Measurements from ENCODE around the gene IQCF6.
"Not testable (repeated sequence)": the region's sequence is repeated elsewhere in the genome, so short reads cannot be mapped to it uniquely, and the experiment has no call there.

IQCF6 gene

DNA sequence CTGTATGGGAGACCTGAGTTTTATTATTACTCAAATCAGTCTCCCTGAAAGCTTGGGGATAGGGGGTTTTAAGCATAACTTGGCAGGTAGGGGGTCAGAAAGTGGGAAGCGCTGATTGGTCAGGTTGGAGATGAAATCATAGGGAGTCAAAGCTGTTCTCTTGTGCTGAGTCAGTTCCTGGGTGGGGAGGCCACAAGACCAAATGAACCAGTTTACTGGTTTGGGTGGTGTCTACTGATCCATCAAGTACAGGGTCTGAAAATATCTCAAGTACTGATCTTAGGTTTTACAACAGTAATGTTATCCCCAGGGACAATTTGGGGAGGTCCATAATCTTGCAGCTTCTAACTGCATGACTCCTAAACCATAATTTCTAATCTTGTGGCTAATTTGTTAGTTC is 17.8 kb upstream of the IQCF6 start:
- no peak overlapping the region for H3K9ac ChIP-seq (ENCODE audit: insufficient read length, low read depth)
- no peaks in the 10 kb centered on the region for H3K27me3 ChIP-seq (ENCODE audit: insufficient read depth, insufficient read length)
- no peaks in the 10 kb centered on the region for H3K36me3 ChIP-seq (ENCODE audit: insufficient read depth, insufficient read length, low read length)
- H3K9me3 ChIP-seq (ENCODE audit: insufficient read depth, low read length): no peaks in the 10 kb centered on the region; the same call in 1 of the 2 replicates
- no peak for TF ChIP-seq ZNF274 (IDR thresholded peaks at IDR 0.05; ENCODE audit: low read depth, low read length)
- TF ChIP-seq SUZ12 (IDR thresholded peaks at IDR 0.05; ENCODE audit: extremely low read depth, insufficient read depth, insufficient read length): no peak
- H3K4me3 ChIP-seq (ENCODE audit: insufficient read length, low read depth): no peak overlapping the region
- peaks cover 8% of the 10 kb centered on the region for H3K4me1 ChIP-seq (ENCODE audit: insufficient read depth, insufficient read length)
- DNase-seq (ENCODE audit: low read depth, low spot score): no peak

DNA sequence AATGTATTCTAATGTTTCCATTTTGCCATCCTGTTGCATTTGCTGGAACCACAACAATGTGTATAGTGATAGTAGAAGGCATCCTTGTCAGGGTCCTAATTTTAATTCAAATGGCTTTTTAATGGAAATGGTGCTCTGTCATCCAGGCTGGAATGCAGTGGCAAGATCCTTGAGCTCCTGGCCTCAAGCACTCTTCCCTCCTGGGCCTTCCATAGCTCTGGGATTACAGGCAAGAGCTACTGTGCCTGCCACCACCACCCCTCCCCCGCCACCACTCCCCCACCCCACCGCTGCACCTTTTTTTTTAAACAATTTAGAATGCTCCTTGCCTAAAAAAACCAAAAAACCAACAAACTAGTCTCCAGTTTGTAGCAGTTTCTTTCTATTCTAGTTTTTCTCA is 15.2 kb upstream of the IQCF6 start:
- Histone ChIP-seq H3K36me3 (ENCODE audit: insufficient read depth, insufficient read length, low read length) (no peaks in the 10 kb centered on the region), H3K4me3 (ENCODE audit: insufficient read length, low read depth) (no peak overlapping the region), H3K9ac (ENCODE audit: insufficient read length, low read depth) (no peak overlapping the region), H3K27me3 (ENCODE audit: insufficient read depth, insufficient read length) (no peaks in the 10 kb centered on the region), H3K9me3 (ENCODE audit: insufficient read depth, low read length) (peaks cover 1% of the 10 kb centered on the region; the same call in 1 of the 2 replicates), H3K4me1 (ENCODE audit: insufficient read depth, insufficient read length) (peaks cover 5% of the 10 kb centered on the region)
- TF ChIP-seq SUZ12 (IDR thresholded peaks at IDR 0.05; ENCODE audit: extremely low read depth, insufficient read depth, insufficient read length): no peak
- no peak for TF ChIP-seq YY1 (IDR thresholded peaks at IDR 0.05; ENCODE audit: insufficient read depth, insufficient read length)
- TF ChIP-seq ZNF274 (IDR thresholded peaks at IDR 0.05; ENCODE audit: low read depth, low read length): no peak
- DNase-seq (ENCODE audit: low read depth, low spot score): peak; percentile 92

DNA sequence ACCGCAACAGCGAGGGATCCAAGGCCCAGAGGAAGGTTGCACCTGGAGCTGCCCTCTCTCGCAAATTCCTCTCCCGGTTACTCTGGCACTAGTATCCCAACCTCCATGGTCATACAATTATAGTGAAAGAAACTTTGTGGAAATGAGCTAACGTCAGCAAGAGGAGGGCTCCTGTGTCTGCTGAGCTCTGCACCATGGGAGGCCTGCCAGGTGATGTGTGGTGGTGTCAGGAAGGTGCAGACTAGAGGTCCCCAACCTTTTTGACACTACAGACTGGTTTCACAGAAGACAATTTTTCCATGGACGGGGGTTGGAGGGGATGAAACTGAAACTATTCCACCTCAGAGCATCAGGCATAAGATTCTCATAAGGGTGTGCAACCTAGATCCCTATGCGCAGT is 13.2 kb upstream of the IQCF6 start:
- Histone ChIP-seq H3K36me3 (ENCODE audit: insufficient read depth, insufficient read length, low read length) (no peaks in the 10 kb centered on the region), H3K4me3 (ENCODE audit: insufficient read length, low read depth) (no peak overlapping the region), H3K9me3 (ENCODE audit: insufficient read depth, low read length) (peaks cover 6% of the 10 kb centered on the region; the same call in 1 of the 2 replicates), H3K4me1 (ENCODE audit: insufficient read depth, insufficient read length) (peaks cover 5% of the 10 kb centered on the region), H3K9ac (ENCODE audit: insufficient read length, low read depth) (no peak overlapping the region), H3K27me3 (ENCODE audit: insufficient read depth, insufficient read length) (no peaks in the 10 kb centered on the region)
- TF ChIP-seq YY1 (IDR thresholded peaks at IDR 0.05; ENCODE audit: insufficient read depth, insufficient read length): no peak
- TF ChIP-seq SUZ12 (IDR thresholded peaks at IDR 0.05; ENCODE audit: extremely low read depth, insufficient read depth, insufficient read length): no peak
- no peak for TF ChIP-seq ZNF274 (IDR thresholded peaks at IDR 0.05; ENCODE audit: low read depth, low read length)
- no peak for DNase-seq (ENCODE audit: low read depth, low spot score)

DNA sequence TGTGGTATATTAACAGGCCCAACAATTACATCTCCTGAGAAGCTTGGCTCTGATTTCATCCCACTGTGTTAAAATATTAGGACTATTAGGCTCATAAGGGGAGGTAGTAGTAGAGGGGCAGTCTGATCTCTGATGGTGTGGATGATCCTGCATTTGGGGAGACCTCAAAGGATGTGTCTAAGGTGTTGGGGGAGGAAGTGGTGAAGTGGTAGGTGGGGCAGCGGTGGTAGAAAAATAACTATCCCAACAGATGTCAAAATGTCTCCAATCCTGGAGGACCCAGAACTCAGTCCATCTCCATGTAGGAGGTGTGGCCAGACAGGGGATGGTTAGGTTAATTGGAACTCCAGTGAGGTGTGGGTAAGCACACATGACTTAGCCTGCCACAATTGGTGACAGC is 10.4 kb upstream of the IQCF6 start:
- no peaks in the 10 kb centered on the region for H3K27me3 ChIP-seq (ENCODE audit: insufficient read depth, insufficient read length)
- no peak for DNase-seq (ENCODE audit: low read depth, low spot score)
- TF ChIP-seq YY1 (IDR thresholded peaks at IDR 0.05; ENCODE audit: insufficient read depth, insufficient read length) (no peak), SUZ12 (IDR thresholded peaks at IDR 0.05; ENCODE audit: extremely low read depth, insufficient read depth, insufficient read length) (no peak), ZNF274 (IDR thresholded peaks at IDR 0.05; ENCODE audit: low read depth, low read length) (no peak)
- H3K9ac ChIP-seq (ENCODE audit: insufficient read length, low read depth): no peak overlapping the region
- H3K9me3 ChIP-seq (ENCODE audit: insufficient read depth, low read length): peaks cover 6% of the 10 kb centered on the region; the same call in 1 of the 2 replicates
- no peaks in the 10 kb centered on the region for H3K36me3 ChIP-seq (ENCODE audit: insufficient read depth, insufficient read length, low read length)
- H3K4me1 ChIP-seq (ENCODE audit: insufficient read depth, insufficient read length): peaks cover 5% of the 10 kb centered on the region
- H3K4me3 ChIP-seq (ENCODE audit: insufficient read length, low read depth): no peak overlapping the region

DNA sequence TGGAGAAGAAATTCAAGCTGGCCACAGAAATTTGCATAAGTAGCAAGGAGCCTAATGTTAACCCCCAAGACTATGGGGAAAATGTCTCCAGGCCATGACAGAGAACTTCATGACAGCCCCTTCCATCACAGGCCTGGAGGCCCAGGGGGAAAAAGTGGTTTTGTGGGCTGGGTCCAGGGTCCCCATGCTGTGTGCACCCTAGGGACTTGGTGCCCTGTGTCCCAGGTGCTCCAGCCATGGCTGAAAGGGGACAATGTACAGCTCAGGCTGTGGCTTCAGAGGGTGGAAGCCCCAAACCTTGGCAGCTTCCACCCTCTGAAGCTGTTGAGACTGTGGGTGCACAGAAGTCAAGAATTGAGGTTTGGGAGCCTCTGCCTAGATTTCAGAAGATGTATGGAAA is 8.5 kb upstream of the IQCF6 start:
- H3K27me3 ChIP-seq (ENCODE audit: insufficient read depth, insufficient read length); H3K9ac ChIP-seq (ENCODE audit: insufficient read length, low read depth); DNase-seq (ENCODE audit: low read depth, low spot score); H3K4me1 ChIP-seq (ENCODE audit: insufficient read depth, insufficient read length); H3K4me3 ChIP-seq (ENCODE audit: insufficient read length, low read depth); H3K9me3 ChIP-seq (ENCODE audit: insufficient read depth, low read length); H3K36me3 ChIP-seq (ENCODE audit: insufficient read depth, insufficient read length, low read length): not testable (repeated sequence)

DNA sequence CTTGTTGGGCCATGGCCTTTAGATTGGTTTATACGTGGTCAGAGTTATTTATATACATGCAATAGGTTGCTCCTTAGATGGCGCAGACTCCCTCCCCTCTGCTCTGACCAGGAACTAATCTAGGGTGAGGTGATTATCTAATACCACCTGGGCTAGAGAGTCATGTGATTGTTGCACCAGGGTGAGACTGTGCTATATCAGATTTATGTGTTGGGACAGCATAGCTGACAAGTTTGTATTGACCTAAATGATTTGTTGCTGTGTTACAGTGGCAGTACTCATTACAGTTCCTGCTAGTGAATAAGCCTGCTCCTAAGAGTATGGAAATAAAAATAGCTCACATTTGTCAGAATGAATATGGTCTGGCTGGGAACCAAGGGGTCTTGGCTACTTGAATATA is 7.2 kb upstream of the IQCF6 start:
- Histone ChIP-seq H3K4me3 (ENCODE audit: insufficient read length, low read depth) (no peak overlapping the region), H3K27me3 (ENCODE audit: insufficient read depth, insufficient read length) (no peaks in the 10 kb centered on the region), H3K4me1 (ENCODE audit: insufficient read depth, insufficient read length) (no peaks in the 10 kb centered on the region), H3K36me3 (ENCODE audit: insufficient read depth, insufficient read length, low read length) (no peaks in the 10 kb centered on the region), H3K9me3 (ENCODE audit: insufficient read depth, low read length) (peaks cover 6% of the 10 kb centered on the region; the same call in 1 of the 2 replicates), H3K9ac (ENCODE audit: insufficient read length, low read depth) (no peak overlapping the region)
- no peak for TF ChIP-seq YY1 (IDR thresholded peaks at IDR 0.05; ENCODE audit: insufficient read depth, insufficient read length)
- DNase-seq (ENCODE audit: low read depth, low spot score): no peak

DNA sequence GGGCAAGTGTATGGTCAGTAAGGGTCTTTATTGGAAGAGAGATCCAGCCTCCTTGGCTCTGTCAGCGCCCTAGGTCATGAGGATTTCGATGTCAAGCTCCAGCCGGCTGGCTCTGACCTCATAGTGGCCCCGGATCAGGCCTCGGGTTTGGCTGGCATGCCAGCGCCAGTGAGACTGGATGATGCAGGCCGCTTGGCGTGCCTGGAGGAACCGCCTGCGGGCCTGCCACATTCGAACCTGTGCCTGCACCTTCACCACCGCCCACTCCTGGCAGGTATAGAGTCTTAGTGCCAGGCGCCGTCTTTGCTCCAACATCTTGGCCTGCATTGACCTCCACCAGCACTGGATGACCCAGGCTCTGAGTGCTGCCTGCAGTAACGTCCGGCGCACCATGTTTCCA is 483 bp downstream of the IQCF6 start:
- Histone ChIP-seq H3K9me3 (ENCODE audit: insufficient read depth, low read length) (peaks cover 11% of the 10 kb centered on the region; the same call in 1 of the 2 replicates), H3K9ac (ENCODE audit: insufficient read length, low read depth) (no peak overlapping the region), H3K4me1 (ENCODE audit: insufficient read depth, insufficient read length) (peaks cover 3% of the 10 kb centered on the region), H3K27me3 (ENCODE audit: insufficient read depth, insufficient read length) (no peaks in the 10 kb centered on the region), H3K36me3 (ENCODE audit: insufficient read depth, insufficient read length, low read length) (no peaks in the 10 kb centered on the region), H3K4me3 (ENCODE audit: insufficient read length, low read depth) (no peak overlapping the region)
- TF ChIP-seq ZNF274 (IDR thresholded peaks at IDR 0.05; ENCODE audit: low read depth, low read length) (no peak), SUZ12 (IDR thresholded peaks at IDR 0.05; ENCODE audit: extremely low read depth, insufficient read depth, insufficient read length) (no peak), YY1 (IDR thresholded peaks at IDR 0.05; ENCODE audit: insufficient read depth, insufficient read length) (no peak)
- no peak for DNase-seq (ENCODE audit: low read depth, low spot score)

DNA sequence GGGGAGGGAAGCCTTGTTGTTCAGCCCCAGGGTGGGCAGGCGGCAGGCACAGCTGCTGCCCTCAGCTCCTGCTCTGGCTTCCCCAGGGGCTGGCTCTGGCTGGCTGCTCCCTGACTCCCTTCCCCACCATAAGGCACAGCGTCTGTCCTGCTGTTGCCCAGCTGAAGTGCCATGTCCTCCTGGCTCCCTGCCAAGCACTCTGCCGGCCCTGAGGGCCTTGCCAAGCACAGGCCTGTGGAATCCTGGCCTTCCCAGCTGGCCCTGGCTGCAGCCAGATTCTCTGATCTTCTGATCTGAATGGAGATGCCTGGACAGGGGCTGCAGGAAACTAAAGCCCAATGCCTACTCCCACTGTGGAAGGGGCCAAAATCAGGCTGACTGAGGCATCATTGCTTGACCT is 1.1 kb downstream of the IQCF6 start:
- TF ChIP-seq SUZ12 (IDR thresholded peaks at IDR 0.05; ENCODE audit: extremely low read depth, insufficient read depth, insufficient read length) (no peak), ZNF274 (IDR thresholded peaks at IDR 0.05; ENCODE audit: low read depth, low read length) (no peak), YY1 (IDR thresholded peaks at IDR 0.05; ENCODE audit: insufficient read depth, insufficient read length) (no peak)
- peaks cover 11% of the 10 kb centered on the region; the same call in 1 of the 2 replicates for H3K9me3 ChIP-seq (ENCODE audit: insufficient read depth, low read length)
- no peaks in the 10 kb centered on the region for H3K27me3 ChIP-seq (ENCODE audit: insufficient read depth, insufficient read length)
- no peak for DNase-seq (ENCODE audit: low read depth, low spot score)
- H3K4me3 ChIP-seq (ENCODE audit: insufficient read length, low read depth): no peak overlapping the region
- H3K4me1 ChIP-seq (ENCODE audit: insufficient read depth, insufficient read length): peaks cover 3% of the 10 kb centered on the region
- no peak overlapping the region for H3K9ac ChIP-seq (ENCODE audit: insufficient read length, low read depth)
- no peaks in the 10 kb centered on the region for H3K36me3 ChIP-seq (ENCODE audit: insufficient read depth, insufficient read length, low read length)

Measured in NT2/D1 (cell line).